Spleen (tissue), 7 donors: ENCODE results near the gene GAPDHS.

Experiments used
- POLR2A ChIP-seq, 3 donors: fragments of 450-650 bp; IDR thresholded peaks; one replicate each; pipeline ENCODE4 v1.5.1; 2017; ENCODE audit warnings: antibody characterized with exemption in 3 of 3, mild to moderate bottlenecking in 1 of 3
- POLR2AphosphoS5 ChIP-seq, 3 donors: sonication (generic); formaldehyde crosslinking; IDR thresholded peaks; one replicate each; pipeline ENCODE4 v1.5.1; 2017; ENCODE audit warnings: antibody characterized with exemption in 3 of 3
- TF ChIP-seq, protein P1 (sequence below), 11 experiments: fragments of 200-600 bp in 7 of 11; fragments of 450-650 bp in 4 of 11; sonication (generic) in 4 of 11; IDR thresholded peaks in 8 of 11; conservative IDR thresholded peaks in 3 of 11; 1 replicate in 7 of 11; 2 replicates in 4 of 11; pipeline versions ENCODE4 v1.4.0 to v1.8.0; 2016 to 2021; ENCODE audit warnings: antibody characterized with exemption in 11 of 11, inconsistent platforms in 4 of 11, mild to moderate bottlenecking in 1 of 11
- donor health status: DM: no; HTN: no; CAD: no; lungs with moderate emphysema.
- donor health status: DM: no; HTN: no; CAD: no.
- donor health status: DM: no; HTN: no; CAD: no.

- TF ChIP-seq POLR2AphosphoS5 (IDR thresholded peaks at IDR 0.05) (no peak), POLR2A (IDR thresholded peaks at IDR 0.05) (no peak)
- TF ChIP-seq, protein P1, sequence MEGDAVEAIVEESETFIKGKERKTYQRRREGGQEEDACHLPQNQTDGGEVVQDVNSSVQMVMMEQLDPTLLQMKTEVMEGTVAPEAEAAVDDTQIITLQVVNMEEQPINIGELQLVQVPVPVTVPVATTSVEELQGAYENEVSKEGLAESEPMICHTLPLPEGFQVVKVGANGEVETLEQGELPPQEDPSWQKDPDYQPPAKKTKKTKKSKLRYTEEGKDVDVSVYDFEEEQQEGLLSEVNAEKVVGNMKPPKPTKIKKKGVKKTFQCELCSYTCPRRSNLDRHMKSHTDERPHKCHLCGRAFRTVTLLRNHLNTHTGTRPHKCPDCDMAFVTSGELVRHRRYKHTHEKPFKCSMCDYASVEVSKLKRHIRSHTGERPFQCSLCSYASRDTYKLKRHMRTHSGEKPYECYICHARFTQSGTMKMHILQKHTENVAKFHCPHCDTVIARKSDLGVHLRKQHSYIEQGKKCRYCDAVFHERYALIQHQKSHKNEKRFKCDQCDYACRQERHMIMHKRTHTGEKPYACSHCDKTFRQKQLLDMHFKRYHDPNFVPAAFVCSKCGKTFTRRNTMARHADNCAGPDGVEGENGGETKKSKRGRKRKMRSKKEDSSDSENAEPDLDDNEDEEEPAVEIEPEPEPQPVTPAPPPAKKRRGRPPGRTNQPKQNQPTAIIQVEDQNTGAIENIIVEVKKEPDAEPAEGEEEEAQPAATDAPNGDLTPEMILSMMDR (IDR thresholded peaks at IDR 0.05 in 8 of 11, conservative IDR thresholded peaks at IDR 0.05 in 3 of 11), result no peak
Measured at GRCh38 chr19:35512831-35513627, 20.2 kb upstream of the GAPDHS start.
